NCI-H526 (cell line): ENCODE results near the gene COG5.
"Not testable (repeated sequence)": the region's sequence is repeated elsewhere in the genome, so short reads cannot be mapped to it uniquely, and the experiment has no call there.

Experiments
- DNase-seq, 2 experiments: peaks; one replicate each; lab custom pipeline; 2025; lab: John Stamatoyannopoulos, UW

COG5 gene

DNA sequence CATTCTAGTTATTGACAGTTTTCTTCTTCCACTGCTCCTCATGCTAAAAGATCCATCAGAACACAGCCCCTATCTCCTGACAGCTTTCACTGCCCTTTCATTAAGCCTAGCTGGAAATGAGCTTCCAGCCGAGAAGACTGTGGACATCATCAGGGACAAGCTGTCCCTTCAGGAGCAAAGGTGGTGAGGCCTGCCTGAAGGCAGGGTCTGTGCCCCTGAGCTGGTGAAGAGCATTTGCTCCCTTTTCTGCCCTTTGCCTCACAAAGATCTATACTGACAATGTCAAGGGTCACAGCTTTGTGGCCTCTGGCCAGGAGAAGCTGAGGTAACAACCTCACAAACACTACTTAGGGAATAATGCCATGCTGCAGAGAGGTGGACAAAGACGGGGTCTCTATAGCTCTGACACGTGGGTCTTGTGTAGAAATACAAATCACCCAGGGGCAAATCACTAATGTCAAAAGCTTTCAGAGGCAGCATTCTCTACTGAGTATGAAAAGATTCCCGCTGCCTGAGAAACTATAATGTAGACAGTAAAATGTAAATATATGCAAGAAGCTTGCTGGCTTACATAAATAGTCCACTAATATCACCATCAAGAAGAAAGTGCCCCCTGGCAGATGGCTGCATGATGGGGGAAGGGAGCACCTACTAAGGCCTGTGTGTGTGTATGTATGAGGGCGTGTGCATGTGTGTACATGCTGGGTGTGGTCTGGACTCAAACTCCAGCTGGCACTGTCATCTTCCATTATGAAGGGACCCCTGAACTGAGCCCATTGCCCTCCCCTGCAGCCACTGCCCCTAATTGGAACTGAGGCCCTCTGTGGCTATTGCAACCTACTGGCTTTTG lies 339.1 kb downstream of the COG5 start:
- DNase-seq = peak; percentile 44 to 54

DNA sequence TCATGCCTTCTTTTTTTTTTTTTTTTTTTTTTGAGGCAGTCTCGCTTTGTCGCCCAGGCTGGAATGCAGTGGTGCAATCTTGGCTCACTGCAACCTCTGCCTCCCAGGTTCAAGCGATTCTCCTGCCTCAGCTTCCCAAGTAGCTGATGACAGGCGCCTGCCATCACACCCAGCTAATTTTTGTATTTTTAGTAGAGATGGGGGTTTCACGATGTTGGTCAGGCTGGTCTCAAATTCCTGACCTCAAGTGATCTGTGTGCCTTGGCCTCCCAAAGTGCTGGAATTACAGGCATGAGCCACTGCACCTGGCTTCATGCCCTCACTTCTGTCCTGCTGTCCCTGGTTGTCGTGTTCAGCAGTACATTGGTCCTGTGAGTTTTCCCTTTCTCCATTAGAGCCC lies 342.9 kb downstream of the COG5 start:
- DNase-seq = not testable (repeated sequence)

DNA sequence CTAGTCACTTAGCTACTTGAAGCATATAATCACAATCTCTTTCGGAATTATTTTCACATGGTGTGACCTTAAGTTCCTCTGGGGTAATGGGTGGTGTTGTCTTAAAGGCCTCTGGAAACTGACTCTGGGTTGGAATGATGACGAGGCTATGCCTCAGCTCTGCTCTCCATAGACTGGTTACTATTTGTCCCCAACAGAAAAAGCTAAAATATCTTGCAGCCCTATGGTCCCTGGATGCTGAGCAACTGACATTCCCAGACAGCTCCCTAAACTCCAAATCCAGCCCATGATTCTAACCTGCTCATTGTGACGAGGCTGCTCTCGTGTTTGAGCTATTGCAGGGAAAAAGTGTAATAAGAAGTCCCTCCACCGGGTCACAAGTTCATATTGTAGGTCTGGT lies 343.4 kb downstream of the COG5 start:
- no peak for DNase-seq

DNA sequence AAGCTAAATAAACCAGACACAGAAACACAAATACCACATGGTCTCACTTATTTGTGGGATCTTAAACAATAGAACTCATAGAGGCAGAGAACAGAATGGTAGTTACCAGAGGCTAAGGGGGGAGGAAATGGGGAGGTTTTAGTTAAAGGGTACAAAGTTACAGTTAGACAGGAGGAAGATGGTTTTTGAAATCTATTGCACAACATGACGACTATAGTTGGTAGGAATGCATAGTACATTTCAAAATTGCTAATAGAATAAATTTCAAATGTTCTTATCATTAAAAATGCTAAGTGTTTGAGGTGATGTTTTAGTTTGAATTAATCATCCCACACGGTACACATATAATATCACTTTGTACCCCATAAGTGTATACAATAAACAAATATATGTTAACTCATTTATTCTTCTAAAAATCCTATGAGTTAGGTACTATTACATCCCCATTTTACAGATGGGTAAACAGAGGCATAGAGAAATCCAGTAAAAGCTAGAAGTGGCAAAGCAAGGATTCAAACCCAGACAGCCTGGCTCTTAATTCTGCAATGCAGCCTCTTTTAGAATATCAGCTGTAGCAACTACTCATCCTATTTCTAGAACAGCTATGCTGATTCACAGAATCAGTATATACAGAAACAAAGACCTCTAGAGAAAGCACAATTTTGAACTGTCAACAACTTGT lies 344.0 kb downstream of the COG5 start:
- DNase-seq = no peak

DNA sequence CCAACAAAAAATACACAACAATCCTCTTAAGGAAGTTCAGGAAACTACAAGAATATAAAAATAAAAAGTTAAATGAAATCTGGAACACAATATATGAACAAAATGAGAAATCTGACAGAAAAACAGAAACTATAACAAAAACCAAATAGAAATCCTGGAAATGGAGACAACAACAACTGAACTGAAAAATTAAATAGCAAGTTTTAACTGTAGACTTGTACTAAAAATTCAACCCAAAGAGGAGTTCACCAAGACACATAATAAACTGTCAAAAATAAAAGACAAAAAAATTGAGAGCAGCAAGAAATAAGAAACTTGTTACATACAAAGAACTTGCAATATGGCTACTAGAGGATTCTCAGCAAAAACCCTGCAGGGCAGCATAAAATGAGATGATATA lies 349.8 kb downstream of the COG5 start:
- DNase-seq = no peak

DNA sequence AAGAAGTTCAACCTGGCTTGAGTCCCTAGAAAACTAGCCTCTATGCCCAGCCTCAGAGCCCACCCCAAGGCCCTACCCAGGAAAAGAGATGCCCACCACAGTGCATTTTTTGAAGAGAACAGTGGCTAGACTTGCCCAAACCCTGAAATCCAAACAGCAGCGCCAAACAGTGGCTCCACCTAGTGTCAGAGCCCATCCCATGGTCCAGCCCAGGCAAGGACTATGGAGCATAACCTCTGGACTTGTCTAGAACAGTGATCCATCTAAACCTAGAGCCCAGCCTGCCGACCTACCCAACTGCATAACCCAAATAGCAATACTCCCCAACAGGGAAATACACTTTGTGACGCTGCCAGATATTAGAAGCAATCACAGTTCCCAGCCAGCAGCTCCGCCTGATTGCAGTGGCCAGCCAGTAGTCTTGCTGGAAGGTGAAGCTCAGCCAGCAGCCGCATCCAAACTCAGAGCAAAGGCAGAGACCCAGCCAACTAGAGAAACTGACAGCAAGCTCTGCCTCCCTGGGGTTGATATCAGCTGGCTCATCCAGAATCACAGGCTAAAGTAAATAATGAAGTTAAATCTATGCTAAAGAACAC lies 350.4 kb downstream of the COG5 start:
- no peak for DNase-seq

DNA sequence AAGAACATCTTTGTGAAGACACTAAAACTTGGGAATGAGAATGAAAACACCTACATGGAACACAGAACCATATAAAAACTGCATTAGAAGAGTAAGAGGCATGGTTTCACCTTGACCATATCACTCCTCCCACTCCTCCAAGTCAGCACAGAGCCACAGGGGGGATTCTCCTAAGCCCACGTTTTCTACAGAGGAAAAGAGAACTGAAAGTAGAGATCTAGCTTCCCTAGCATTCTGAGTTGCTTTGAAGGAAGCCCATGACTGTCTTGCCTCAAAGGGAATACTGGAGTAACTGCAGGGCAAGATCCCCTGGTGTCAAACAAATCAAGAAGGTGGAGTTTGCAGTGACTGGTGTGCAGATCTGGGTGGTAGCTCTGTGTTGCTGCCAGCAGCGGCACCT lies 351.0 kb downstream of the COG5 start:
- DNase-seq = no peak

DNA sequence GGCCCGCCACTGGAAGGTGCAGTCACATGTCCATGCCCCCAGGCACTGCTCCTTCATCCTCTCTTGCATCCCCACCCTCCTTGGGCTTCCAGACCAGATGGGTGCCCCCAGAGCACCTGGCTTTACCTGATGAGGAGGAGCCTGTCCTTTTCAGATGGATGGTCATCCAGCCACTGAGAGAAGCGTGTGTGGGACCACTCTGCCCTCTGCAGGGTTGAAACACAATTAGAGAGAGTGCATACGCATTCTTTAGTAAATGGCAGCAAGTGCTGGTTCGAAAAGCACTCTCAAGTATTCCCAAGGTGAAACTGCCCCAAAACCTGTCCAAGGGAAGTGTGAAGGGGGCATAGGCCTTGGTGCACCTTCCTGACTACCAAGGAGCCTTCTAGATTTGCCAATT lies 353.3 kb downstream of the COG5 start:
- DNase-seq = no peak

DNA sequence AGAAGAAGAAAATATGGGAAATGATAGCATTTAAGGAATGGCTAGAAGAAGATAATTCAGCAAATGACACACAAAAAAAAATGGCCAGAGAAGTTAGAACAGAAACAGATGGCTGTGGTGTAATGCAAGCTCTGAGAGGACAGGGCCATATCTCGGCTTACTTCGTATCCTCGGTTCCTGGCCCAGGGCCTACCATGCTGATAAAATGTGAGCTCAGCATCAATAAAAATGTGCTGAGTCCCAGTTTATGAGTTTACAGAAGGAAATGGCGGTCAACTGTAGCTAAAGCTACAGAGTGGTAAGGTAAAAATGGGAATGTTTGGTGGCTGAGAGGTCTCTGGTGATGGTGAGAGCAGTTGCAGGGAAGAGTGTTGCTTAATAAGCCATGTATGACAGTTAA lies 354.2 kb downstream of the COG5 start:
- no peak for DNase-seq

DNA sequence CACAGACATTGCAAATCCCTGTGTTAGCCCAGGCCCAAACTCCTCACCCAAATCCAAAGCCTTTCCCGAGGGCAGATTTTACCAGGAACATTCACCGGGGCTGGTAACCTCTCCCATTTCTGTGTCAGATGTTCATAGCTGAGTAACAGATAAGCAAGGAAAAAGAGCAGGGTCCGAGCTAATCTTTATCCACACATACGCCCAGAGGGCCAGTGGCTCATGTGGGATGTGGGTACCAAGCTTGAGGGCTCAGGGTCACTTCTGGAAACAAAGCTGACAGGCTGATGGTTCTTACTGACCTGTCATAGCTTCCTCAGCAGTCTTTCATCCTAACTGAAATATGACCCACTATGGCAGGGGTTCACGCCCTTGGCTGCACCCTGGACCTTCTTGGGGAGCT lies 355.2 kb downstream of the COG5 start:
- no peak for DNase-seq

DNA sequence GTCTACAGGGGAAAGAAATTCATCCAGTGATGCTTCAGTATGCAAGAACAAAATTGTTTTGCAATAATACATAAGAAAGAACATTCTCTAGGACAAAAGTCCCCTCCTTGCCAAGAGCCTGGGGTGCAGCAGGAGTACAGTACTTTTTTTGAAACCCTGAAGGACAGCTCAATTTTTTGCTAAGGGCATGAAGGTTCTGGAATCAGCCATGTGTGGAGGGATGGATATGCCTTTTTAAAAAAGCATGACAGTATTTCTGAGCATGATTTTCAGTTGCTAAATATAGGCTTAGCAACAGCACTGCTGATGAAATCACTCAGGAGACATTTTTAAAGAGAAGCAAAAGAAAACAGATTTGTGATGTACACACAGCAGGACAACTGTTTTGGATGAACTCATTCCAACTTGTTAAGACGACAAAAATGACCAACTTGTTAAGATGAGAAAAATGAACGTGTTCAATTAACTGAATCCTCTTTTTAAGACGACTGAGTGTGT lies 355.6 kb downstream of the COG5 start:
- no peak for DNase-seq

DNA sequence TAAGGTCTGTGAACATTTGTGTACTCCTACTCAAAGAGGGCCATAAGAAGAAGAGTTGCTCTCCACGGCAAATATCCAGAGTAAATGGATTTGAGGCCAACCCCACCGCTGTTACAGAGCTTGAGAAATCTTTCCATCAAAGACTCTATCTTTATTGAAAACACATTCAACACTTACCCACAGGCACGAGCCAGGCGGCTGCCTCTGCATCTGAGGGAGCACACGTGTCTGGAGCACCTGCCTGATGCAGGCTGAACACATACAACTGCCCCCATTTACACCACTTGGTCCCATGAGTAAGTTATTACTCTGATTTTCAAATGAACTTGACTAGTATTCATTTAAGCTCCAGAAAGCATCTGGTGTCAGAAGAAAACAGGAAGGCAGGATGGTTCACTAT lies 356.3 kb downstream of the COG5 start:
- DNase-seq = no peak

DNA sequence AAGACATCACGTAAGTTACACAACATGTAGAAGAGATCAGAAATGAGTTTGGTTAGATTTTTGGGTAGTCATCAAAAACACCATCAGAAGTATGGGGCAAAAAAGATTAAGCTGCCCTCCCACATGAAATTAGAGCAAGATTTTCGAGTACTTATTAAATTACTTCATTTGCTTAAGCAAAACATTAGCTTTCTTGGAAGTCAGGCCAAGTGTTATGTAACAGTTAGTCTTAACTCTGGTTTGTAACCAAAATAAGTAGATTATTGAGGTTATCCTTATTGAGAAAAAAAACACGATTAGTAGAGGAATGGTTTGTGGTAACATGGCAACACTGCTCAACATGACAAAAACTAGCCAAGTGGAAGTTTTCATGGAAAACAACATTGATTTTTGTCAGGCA lies 357.0 kb downstream of the COG5 start:
- DNase-seq = no peak

DNA sequence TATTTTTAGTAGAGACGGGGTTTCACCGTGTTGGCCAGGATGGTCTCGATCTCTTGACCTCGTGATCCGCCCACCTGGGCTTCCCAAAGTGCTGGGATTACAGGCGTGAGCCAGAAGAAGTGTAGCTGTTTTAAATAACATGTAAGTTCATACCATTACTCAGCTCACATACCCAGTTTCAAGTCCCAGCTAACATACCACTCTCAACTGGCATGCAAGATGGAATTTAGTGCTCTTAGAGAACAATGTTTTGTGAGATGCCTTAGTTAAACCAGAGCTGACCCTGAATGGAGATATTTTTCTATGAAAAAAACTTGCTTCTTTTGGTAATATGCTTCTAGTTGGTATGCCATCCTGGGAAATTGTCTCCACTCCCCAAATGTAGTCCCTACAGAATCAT lies 357.6 kb downstream of the COG5 start:
- DNase-seq = no peak

DNA sequence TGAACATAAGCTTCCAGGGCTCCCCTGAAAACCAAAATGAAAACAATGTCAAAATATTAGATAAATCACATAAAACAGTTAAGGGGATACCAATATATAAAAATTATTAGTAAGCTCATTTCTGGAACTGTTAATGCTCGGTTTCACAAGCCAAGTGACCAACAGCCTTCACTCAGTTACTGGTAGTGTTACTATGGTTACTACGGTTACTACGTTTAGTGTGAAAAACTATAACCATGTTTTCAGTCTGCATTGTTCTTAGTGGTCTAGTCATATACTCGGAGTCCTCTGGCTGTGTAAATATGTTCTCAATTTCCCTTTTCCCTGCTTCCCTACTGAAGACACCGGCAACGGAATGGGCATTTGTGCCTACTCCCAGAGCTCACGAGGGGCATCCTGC lies 360.1 kb downstream of the COG5 start:
- DNase-seq = no peak

DNA sequence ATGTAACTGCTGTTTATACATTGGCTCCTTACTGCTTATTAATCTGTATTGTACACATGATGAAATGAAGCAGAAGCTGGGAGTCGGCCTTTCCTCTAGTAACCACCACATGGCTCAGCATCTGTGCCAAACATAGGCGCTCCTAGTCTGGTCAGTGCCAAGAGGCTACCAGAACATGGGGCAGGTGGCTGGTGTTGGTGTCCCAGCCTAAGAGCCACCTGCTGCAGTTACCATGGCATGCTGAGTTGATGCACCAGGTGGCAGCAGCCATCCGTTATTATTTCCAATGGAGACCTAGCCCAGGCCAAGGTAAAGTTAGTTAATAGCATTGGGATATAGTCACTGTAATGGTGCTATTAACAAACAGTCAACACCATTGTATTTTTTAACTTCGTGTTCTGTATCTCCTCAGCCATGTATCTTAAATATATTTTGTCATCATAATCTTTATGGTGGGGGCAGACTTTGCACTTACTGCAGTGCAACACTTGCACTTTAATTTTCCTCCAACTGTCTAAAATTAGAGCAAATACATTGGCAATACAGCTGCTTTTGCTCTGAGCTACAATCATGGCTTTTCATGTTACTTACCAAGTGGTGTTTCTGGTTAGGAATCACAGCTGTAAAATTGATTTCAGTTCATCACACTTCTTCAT lies 361.8 kb downstream of the COG5 start:
- DNase-seq = peak; percentile 38 to 84

DNA sequence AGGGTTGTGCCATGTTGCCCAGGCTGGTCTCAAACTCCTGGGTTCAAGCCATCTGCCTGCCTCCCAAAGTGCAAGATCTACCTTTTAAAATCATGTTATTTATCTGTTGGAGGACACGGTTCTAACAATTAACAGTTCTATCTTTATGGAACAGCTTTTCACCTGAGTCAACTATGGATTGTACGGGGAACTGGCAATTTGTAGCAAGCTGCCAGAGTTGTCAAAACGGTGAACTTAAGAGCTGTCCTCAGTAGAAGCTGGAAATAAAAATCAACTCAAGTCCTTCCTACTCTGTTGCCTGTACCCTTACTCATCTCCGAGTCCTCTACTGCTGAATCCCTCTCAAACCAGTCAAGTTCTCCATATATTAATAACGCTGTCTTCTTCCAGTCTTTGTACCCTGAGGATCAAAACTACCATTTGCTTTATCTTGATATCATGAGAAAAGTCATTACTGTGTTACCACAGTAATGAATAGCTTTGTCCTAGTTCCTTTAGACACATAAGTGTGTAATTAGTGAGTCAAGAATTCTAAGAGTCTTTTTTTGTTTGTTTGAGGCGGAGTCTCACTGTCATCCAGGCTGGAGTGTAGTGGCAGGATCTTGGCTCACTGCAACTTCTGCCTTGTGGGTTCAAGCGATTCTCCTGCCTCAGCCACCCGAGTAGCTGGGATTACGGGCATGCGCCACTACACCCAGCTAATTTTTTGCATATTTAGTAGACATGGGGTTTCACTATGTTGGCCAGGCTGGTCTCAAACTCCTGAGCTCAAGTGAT lies 366.7 kb downstream of the COG5 start:
- DNase-seq = no peak

DNA sequence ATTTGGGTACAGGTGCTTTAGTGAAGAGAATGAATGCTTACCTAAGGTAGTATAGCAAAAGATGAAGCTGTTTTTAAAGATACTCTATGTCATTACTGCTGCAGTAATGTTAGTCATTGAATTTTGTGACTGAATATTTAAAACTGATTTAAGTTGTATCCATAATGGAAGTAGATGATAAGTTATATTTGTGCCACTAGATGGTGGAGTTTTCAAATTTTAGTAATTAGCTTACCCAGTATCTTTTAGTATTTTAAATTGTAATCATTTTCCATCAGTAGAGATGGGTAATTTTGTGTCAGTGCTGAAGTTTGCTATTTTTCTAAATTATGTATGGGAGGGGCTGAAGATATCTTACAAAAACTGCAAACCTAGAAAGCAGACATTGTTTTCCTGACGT lies 369.7 kb downstream of the COG5 start:
- DNase-seq = no peak

DNA sequence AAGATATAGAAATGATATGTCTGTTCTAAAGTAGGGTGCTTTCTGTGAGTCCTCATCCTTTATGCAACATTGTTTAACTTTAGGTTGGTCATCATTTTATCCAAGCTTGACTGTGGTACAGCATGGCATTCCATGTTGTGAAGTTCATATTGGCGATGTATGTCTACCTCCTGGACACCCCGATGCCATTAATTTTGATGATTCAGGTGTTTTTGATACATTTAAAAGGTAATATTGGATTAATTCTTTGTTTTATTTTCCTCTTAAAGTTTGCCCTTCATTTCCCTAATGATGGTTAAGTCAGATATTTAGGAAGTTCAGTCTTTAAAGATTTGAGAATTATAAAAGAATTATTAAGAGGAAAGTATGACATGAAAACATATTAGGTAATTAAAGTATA lies 373.6 kb downstream of the COG5 start:
- no peak for DNase-seq

DNA sequence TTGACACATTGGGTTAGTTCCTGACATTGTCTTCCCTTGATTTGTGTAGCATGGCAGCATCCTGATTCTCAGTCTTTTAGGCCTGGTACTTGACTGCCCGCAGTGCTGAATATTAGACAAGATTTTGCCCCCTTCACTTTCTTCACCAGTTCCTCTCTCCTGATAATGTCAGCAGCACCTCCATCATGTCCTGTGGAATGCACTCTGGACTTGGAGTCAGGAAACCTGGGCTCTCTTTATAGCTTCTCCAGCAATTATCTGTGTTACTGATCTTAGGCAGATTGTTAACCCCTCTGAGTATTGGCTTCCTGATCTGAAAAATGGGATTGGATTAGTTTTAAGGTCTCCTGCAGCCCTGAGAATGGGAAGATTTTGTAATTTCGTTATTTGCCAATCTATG lies 375.9 kb downstream of the COG5 start:
- DNase-seq = no peak

DNA sequence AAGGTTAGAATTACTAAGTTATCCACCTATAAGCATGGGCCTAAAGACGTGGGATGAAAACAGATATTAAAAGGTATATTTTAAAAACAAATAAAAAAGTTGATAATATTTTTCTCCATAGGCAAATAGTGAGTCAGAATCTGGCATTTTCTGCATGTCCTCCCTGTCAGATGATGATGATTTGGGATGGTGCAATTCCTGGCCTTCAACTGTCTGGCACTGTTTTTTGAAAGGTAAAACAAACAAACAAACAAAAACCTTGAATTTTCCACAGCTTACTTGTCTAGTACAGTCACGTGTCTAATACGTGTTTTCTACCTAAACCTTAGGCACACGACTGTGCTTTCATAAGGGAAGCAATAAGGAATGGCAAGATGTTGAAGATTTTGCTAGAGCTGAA lies 377.5 kb downstream of the COG5 start:
- no peak for DNase-seq

DNA sequence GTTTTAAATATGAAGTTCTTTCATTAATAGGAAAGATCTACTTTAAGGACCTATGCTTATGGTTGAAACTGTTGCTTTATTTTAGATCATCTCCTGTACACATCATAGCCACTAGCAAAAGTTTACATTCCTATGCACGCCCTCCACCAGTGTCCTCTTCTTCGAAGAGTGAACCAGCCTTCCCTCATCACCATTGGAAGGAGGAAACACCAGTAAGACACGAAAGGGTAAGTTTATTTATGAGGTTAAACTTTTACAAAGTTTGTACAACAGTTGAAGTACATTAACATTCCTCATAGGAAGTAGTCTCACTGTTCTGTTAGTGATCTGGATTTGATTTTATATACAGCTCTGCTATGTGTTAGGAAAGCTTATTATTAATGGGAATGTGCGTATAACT lies 378.0 kb downstream of the COG5 start:
- DNase-seq = no peak
